Activated CD8-positive, alpha-beta memory T cell treated with anti-CD3 and anti-CD28 coated beads, Interleukin-2, amount 50 U/mL, for 24 hours (primary cell): Measurements from ENCODE around the gene GPC3.
"Not testable (repeated sequence)": the region's sequence is repeated elsewhere in the genome, so short reads cannot be mapped to it uniquely, and the experiment has no call there.

ENCODE experiments used
- DNase-seq: peaks from one replicate; pipeline ENCODE4 v3.0.0-alpha.2; 2020; ENCODE audit errors: extremely low read depth

GPC3 gene

GRCh38 chrX:133985164-133985966 lies at the start of gene GPC3:
GPC3 (minus strand) TSS chrX:133985594.
- DNase-seq, result no peak

DNA sequence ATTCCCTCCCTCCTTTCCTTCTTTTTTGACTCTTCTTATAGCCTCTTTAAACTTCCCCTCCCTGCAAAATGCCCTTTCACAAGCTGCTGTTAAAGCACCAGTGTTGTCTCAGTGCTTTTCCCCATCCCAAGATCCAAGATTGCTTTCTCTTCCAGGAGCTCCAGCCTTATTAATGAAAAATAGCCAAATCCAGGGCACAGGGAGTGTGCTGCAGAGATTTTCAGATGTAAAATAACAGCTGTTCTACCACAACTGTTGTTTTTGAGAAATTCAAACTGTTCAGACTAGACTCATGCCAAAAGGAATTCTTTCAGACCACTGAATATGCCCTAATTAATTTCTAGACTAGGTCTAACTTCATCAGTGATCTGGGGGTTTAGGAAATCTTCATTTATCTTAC lies 47.0 kb upstream of the GPC3 start:
- DNase-seq, result no peak

DNA sequence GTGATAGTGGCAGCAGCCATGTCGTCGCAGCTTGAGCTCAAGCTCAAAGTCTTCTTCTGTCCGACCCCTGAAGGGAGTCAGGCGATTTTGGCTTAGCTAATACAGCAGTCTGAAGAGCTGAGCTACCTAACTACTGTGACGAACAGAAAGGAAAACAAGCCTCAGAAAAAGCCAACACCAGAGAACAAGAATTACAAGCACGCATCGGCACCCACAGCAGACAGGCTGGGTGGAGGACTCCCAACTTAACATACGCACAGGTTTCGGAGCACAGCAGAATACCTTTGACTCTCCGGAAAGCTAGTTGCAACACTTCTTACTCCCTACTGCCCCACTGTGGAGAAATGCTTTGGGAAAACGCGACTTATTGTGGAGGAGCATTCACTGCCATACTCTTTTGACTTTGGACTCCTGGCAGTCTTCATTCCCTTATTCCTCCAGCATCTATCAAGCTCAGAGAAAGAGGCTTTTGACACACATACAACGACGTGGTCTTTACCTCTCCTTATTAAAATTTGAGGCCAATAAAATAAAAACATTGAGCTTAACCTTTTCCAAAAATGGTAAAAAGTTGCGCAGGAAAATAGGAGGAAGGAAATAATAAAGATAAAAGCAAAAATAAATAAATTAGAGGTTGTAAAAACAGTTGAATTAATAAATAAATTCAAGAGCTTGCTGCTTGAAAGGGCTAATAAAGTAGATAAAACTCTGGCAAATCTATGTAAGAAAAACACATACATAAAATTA lies 41.3 kb upstream of the GPC3 start:
- no peak for DNase-seq

DNA sequence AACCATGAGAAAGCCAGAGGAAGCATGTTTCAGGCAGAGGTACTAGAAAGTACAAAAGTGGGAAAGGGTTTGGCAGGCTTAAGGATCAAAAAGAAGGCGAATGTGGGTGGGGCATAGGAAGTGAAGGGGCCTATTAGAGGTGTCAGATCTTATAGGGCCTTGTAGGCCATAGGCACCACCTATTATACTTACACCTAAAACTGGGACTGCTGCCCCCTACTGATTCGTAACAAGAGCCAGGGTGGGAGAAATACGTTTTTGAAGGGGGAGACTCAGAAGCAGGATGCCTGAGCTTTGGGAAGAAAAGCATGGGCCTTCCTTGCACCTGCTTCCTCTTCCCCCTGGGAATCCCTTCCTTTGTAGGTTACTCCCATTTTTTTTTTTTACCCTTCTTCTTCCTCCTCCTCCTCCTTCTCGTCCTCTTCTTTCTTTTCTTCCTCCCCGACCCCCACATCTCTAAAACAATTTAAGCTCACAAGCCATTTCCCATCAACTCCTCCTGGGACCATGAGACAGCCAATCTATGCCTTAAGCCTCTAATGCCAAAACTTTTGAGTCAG lies 40.7 kb upstream of the GPC3 start:
- DNase-seq, result no peak

DNA sequence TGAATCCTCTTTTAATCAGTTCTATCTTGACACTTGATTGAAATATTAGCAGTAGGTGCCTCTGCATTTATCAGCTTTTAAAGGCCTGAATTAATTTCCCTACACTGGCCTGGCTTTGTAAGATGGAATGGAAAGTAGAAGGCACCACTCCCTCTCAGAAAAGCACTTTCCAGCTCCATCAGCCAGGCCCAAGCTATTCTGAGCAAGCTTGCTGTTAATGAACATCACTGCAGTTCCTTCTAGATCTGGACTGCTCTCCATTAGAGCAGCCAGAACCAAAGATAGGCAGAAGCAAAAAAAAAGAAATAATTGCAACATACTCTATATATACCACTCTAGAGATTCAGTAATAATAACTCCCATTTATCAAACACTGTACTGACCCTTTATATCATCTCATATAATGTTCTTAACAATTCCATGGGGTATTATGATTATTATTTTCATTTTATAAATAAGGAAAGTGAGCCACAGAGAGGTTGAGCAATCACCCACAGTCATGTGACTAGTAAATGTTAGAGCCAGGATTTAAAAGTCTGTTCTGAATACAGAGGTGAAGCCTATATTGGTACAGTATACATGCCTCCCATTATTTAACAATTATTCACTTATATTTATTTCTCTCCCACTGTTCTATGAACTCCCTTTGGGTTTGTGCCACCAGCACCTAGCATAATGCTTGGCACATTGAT lies 39.4 kb upstream of the GPC3 start:
- DNase-seq, result no peak

DNA sequence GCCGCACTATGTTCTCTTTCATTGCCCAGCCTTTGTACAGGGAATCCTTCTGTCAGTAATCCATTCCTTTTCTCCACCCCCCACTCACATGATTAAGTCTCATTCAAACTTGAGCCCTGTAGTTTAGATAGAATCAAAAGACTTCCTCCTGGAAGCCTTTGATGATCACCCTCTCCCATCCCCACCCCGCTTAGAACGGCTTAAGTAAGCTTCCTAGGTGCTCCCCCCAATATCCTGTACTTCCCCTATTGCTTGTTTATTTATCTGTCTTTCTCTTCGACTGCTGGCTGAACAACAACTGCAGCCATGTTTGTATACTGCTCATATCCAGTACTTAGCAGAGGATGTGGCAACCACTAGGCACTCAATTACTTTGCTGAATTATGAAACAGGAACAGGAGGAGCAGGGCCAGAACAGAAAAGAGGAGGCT lies 38.5 kb upstream of the GPC3 start:
- no peak for DNase-seq

DNA sequence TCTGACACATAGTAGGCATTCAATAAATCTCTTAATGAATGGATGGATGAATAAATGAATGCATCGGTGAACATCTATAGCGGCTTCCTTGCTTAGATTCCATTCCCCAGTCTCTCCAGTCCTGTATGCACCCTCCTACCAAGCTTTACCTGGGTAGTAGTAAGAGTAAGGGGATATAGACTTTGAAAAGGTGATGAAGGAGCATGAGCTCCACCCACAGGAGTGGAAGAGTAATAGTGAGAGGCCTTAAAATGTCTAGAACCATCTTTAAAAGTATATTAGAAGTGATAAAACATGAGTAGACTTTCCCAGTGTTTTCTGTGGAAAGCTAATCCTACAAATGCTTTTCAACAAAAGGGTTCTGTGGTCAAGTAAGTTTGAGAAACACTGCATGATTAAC lies 35.5 kb upstream of the GPC3 start:
- no peak for DNase-seq

- no peak for DNase-seq
Observed at GRCh38 chrX:134019567-134020206, 34.3 kb upstream of the GPC3 start.

- not testable (repeated sequence) for DNase-seq
Observed at GRCh38 chrX:134016309-134016708, 30.9 kb upstream of the GPC3 start.

DNA sequence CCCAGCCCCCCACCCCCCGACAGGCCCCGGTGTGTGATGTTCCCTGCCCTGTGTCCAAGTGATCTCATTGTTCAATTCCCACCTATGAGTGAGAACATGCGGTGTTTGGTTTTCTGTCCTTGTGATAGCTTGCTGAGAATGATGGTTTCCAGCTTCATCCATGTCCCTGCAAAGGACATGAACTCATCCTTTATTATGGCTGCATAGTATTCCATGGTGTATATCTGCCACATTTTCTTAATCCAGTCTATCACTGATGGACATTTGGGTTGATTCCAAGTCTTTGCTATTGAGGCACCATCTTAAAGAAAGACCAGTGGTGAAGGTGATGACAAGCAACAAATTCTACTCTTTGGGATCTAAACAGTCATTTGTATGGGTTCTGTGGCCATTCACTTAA lies 30.1 kb upstream of the GPC3 start:
- DNase-seq, result not testable (repeated sequence)

DNA sequence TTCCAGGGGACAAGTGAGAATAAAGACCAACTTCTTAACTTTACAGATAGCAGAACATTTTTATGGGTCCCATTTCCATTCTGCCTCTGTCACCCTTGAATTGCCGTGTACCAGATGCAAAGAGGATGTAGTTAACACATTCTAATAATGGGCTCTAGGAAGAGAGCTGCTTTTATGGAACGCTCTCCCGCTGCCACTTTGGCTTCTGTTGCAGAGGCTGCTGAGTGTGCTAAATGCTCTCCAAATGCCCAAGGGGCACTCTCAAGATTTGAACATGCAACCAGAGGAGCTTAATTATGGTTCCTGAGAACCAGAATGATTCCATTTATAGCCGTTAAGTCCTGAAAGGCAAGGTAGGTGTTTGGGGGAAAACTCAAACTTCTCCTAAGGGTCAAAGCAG lies 28.1 kb upstream of the GPC3 start:
- DNase-seq, result no peak

DNA sequence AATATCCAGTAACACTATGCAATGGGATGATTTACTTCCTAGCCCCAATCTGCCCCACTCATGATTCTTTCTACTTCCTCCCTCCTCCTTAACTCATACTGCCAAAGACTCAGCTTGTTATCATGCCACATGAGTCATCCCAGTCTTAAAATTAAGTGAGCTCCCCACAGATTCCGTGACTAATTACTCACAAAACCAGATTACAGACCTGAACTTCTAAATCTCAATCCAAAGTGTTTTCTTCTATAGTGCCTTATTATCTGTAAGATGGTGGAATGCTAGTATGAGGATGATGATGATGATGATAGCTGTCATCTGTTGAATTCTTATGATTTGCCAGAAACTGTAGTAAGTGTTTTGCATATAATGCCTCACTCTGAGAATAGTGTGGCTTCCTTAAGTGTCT lies 27.7 kb upstream of the GPC3 start:
- DNase-seq, result no peak

DNA sequence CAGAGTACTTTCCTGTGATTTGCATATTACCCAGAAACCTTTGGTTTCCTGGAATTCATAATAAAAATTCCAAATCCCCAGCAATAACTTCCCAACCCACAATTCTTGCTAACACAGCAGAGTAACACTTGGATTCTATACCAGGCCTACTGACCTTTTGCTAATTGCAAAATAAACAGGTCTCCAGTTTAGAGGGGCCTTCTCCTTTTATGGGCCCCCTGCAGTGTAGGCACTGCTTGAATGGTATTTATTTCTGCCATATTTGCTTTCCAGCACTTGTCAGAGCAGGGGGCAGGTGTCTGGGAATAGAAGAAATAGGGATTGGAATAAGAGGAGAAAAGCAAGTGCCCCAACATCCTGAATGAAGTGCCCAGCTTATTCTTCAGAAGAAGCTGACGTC lies 25.3 kb upstream of the GPC3 start:
- no peak for DNase-seq

GRCh38 chrX:134007716-134008115 lies 22.3 kb upstream of the GPC3 start:
- no peak for DNase-seq

- DNase-seq, result no peak
Observed at GRCh38 chrX:134006484-134007161, 21.2 kb upstream of the GPC3 start.

- no peak for DNase-seq
Observed at GRCh38 chrX:134004084-134004483, 18.7 kb upstream of the GPC3 start.

DNA sequence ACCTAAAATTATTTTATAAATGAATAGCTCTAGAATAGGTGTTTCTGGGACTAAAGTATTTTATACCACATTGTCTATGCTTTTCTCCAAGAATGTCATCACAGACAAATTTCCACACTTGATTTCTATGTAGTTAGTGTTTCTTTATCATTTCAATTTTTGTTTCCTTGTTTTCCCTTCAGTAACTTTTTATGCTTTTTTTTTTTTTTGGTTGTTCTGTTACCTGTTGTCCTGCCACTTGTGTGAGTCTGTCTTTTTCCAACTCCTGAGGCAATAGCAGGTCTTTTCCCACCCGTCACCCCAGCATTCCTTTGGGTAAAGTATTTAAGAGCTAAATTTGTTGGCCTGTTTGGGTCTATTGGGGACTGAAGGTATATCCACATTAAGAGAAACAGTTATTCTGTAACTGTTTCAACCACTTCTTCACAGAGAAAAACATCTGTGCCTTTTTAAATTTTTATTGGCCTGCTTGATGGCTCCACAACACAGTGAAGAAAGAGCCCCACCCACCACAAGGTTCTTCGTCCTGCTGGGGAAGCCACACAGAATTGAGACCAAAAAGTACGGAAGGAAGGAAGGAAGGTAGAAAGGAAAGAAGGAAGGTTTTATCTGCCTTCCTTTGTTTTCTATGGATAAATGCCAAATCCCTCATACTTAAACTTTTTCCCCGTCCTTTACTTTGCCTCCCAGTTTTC lies 17.7 kb upstream of the GPC3 start:
- no peak for DNase-seq

DNA sequence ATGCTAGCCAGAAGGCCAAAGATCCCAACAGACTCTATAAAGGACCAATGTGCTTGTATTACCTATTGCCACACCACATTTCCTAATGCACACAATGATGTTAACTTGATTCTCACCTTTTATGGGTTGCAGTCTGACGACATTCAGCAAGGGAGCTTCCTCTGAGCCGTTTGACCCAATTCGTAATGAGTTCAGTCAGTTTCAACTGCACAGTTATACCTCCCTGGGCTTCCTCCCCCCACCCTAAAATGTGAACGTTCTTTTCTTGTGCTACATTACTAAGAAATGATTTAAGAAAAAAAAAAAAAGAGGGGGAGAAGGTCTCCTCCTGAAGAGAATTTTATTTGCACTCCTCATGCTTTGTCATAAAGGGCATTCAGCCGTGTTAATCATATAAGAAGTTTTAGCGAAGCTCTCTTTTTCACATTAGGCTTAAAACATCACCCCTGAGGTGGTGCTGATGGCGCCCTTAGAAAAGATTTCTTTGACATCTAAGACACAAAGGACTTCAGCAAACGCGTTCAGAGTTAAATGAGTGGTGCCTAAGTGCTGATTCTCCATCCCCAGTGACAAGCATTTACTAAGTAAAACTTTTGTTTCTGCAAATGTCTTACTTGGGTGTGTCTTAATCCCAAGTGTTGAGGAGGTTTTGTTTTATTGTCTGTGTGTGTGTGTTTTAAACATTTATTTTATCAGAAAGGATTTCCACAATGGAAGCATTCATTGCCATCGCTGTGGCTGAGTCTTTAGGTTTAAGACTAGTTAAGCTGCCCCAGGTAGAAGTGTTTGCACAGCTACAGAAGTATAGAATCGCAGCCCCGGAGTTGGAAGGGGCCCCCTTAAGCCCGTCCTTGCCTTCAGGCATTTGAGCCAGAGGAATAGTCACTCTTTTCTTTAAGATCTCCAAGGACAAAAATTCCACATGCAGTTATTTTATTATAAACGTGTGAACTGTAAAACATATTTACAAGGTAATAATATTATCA lies 15.2 kb upstream of the GPC3 start:
- DNase-seq, result no peak

DNA sequence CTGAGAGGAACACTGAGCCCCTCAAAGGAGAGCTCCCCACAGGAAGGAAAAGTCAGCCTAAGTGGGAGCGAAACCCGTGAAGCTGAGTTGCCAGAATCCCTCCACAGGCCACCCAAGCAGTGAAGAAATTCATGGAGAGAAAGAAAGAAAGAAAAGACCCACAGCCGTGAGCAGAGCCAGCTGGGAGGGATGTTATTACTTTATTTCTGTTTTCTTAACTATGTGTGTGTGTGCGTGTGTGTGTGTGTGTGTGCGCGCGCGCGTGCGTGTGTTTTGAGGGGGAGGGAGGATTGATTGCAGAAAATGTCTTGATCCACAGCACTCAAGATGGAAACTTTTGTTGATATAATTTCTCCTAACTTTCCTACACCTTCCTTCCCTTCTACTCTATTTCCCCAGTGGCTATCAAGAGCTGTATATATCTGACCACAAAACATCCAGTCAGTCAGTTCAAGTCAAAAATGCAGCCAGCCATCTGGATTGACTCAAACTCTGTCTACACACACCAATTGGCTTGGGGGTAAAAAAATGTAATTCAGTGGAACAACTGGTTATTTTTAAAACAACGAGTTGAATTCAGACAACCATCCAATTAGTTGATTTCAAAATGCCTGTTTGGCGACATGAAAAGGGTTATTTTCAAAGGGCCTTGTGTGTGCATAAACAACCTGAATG lies 13.8 kb upstream of the GPC3 start:
- no peak for DNase-seq
